ENCODE results near the gene KLHL22.
A peak's percentile ranks its signal among the peaks of the same experiment; 100 is the strongest.
"Not testable (repeated sequence)": the region's sequence is repeated elsewhere in the genome, so short reads cannot be mapped to it uniquely, and the experiment has no call there.

KLHL22 gene

DNA sequence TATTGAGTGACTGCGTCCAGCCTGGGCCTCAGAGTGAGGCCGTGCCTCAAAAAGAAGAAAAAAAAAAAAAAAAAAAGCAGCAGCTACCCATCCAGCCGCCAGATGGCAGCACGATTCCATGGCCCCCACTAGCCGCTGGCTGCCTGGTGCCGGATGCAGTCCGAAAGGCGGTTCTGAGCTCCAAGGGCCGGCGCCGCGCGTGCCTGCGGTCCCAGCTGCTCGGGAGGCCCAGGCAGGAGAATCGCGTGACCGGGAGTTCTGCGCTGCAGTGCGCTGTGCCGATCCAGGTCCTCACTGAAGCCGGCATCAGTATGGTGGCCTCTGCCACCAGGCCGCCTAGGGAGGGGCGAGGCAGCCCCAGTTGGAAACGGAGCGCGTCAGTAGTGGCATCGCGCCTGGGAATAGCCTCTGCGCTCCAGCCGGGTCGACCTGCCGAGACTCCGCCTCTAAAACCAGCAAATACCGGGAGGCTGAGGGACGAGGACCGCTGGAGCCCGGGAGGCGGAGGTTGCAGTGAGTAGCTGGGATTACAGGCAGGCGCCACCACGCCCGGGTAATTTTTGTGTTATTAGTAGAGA, 77.3 kb downstream of the KLHL22 start:
- peak overlapping the region; percentile 33 for H3K4me3 ChIP-seq (ENCODE audit: low read depth, low read length)
- in situ Hi-C loops (cut with HindIII; ENCODE audit: low sequenced_read_pairs) = no loop called here
- peak; percentile 53 for DNase-seq (ENCODE audit: low read depth)
- TF ChIP-seq, protein P1, sequence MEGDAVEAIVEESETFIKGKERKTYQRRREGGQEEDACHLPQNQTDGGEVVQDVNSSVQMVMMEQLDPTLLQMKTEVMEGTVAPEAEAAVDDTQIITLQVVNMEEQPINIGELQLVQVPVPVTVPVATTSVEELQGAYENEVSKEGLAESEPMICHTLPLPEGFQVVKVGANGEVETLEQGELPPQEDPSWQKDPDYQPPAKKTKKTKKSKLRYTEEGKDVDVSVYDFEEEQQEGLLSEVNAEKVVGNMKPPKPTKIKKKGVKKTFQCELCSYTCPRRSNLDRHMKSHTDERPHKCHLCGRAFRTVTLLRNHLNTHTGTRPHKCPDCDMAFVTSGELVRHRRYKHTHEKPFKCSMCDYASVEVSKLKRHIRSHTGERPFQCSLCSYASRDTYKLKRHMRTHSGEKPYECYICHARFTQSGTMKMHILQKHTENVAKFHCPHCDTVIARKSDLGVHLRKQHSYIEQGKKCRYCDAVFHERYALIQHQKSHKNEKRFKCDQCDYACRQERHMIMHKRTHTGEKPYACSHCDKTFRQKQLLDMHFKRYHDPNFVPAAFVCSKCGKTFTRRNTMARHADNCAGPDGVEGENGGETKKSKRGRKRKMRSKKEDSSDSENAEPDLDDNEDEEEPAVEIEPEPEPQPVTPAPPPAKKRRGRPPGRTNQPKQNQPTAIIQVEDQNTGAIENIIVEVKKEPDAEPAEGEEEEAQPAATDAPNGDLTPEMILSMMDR (IDR thresholded peaks at IDR 0.05; ENCODE audit: low read depth, low read length, missing control alignments) = peak; percentile 84

DNA sequence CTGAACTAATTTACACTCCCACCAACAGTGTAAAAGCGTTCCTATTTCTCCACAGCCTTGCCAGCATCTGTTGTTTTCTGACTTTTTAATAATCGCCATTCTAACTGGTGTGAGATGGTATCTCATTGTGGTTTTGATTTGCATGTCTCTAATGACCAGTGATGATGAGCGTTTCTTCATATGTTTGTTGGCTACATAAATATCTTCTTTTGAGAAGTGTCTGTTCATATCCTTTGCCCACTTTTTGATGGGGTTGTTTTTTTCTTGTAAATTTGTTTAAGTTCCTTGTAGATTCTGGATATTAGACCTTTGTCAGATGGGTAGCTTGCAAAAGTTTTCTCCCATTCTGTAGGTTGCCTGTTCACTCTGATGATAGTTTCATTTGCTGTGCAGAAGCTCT, 79.9 kb downstream of the KLHL22 start:
- DNase-seq (ENCODE audit: low read depth); H3K4me3 ChIP-seq (ENCODE audit: low read depth, low read length); in situ Hi-C loops (cut with HindIII; ENCODE audit: low sequenced_read_pairs): not testable (repeated sequence)

DNA sequence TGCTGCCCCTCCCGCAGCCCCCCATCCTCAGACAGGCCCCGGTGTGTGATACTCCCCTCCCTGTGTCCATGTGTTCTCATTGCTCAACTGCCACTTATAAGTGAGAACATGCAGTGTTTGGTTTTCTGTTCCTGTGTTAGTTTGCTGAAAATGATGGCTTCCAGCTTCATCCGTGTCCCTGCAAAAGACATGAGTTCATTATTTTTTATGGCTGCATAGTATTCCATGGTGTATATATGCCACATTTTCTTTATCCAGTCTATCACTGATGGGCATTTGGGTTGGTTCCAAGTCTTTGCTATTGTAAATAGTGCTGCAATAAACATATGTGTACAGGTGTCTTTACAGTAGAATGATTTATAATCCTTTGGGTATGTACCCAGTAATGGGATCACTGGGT, 80.4 kb downstream of the KLHL22 start:
- in situ Hi-C loops (cut with HindIII; ENCODE audit: low sequenced_read_pairs); DNase-seq (ENCODE audit: low read depth); H3K4me3 ChIP-seq (ENCODE audit: low read depth, low read length): not testable (repeated sequence)

DNA sequence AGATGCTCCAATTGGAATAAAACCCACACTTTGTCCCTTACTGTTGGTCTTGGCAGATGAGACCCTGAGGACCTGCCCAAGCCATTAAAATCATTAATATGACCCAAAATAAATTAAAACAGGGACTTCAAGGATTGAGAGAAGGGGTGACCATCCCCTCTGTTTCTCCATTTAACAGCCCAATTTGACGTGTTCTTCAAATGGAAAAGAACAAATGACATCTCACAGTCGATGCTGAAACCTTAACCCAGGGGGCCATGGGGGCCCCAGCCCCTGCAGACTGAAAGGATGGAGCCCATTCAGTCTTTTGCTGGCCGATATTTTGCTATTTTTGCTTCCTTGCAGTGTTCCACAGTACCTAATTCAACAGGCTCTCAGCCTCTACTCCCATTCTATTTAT, 81.1 kb downstream of the KLHL22 start:
- TF ChIP-seq, protein P1 (IDR thresholded peaks at IDR 0.05; ENCODE audit: low read depth, low read length, missing control alignments) = no peak
- in situ Hi-C loops (cut with HindIII; ENCODE audit: low sequenced_read_pairs) = no loop called here
- no peak overlapping the region for H3K4me3 ChIP-seq (ENCODE audit: low read depth, low read length)
- DNase-seq (ENCODE audit: low read depth) = no peak

DNA sequence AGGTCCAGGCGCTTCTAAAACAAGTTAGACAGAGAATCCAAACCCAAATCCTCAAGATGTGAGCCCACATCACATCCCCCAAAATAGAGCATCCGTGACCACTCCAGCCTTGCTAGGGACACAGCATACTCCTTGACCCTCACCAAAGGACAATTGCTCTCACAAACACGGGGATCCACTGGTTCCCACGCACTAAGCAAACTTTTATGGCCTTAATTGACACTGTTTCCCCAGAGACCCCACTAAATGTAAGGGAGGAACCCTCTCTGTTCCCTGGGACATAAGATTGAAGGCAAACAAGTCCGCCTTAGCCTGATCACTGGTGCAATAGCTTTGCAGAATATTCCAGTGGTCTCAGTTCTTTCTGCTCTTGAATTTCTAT, 81.5 kb downstream of the KLHL22 start:
- no peak for DNase-seq (ENCODE audit: low read depth)
- in situ Hi-C loops (cut with HindIII; ENCODE audit: low sequenced_read_pairs) = no loop called here
- no peak overlapping the region for H3K4me3 ChIP-seq (ENCODE audit: low read depth, low read length)
- TF ChIP-seq, protein P1 (IDR thresholded peaks at IDR 0.05; ENCODE audit: low read depth, low read length, missing control alignments) = no peak

DNA sequence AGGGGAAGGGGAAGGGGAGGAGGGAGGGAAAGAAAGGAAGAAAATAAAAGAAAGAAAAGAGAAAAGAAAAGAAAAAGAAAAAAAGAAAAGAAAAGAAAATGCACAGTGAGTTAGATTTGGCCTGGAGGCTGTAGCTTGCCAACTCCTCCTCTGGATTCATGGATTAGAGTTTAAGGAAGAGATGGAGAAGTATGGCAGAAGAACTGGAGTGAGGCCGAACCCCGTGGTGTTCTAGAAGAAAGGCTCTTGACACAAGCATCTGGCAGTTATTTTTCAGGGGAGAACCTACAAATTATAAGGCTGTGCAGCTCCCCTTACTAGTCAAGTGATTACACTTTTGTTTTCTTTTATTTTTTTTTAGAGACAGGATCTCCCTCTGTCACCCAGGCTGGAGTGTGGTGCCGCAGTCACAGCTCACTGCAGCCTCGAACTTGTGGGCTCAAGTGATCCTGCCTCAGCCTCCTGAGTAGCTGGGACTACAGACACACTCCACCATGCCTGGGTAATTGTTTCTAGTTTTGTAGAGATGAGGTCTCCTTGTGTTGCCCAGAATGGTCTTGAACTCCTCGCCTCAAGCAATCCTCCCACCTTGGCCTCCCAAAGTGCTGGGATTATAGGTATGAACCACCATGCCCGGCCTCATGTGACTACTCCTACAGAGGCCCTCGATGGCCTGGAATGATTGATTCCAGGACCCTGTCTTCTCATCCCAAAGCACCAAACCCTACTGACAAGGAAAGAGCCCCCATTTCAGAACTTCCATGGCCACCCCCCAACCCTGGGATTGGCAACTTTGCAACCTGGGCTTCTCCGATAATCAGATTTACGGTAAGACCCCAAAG, 82.2 kb downstream of the KLHL22 start:
- in situ Hi-C loops (cut with HindIII; ENCODE audit: low sequenced_read_pairs) = no loop called here
- H3K4me3 ChIP-seq (ENCODE audit: low read depth, low read length) = no peak overlapping the region
- TF ChIP-seq, protein P1 (IDR thresholded peaks at IDR 0.05; ENCODE audit: low read depth, low read length, missing control alignments) = no peak
- DNase-seq (ENCODE audit: low read depth) = no peak

DNA sequence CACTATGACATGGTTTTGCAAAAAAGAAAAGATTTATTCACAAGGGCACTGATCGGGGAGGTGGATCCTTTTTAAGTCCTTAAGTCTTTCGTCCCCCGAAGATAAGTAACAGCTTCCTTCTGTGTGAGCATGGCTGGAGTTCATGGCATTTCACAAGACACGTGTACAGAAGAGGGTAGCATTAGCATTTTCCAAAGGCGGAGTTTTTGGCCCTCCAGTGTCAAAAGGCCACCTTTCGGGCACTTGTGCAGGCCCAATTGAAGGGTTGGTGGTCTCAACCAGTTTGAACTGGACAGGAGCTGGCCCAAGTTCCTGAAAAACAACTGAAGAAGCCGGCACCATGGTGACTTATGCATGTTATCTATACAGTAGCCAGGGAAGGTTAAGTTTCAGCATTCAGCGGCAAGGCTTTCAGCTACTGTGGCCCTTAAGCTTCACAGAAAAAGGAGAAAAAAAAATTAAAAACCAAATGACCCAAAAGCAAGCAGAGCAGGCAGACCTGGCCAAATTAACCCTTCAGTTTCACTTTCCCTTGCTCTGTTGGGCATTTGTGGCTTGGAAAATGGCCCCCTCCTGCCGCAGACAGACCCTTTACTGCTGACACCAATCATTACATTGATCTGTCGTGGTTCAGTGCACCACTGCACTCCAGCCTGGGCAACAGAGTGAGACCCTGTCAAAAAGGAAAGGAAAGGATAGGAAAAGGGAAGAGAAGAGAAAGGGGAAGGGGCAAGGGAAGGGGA, 83.0 kb downstream of the KLHL22 start:
- no peak overlapping the region for H3K4me3 ChIP-seq (ENCODE audit: low read depth, low read length)
- DNase-seq (ENCODE audit: low read depth) = no peak
- in situ Hi-C loops (cut with HindIII; ENCODE audit: low sequenced_read_pairs) = no loop called here
- TF ChIP-seq, protein P1 (IDR thresholded peaks at IDR 0.05; ENCODE audit: low read depth, low read length, missing control alignments) = no peak

DNA sequence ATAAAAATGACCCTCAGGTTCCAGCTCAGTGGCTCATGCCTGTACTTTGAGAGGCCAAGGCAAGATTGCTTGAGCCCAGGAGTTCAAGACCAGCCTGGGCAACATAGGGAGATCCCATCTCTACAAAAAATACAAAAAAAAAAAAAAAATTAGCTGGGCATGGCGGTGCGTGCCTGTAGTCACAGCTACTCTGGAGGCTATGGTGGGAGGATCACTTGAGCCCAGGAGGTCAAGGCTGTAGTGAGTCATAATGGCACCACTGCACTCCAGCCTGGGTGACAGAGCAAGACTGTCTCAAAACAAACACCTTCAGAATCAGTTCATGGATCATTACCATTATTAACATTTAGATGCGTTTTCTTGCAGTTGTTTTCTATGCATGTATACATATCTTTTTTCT, 86.2 kb downstream of the KLHL22 start:
- H3K4me3 ChIP-seq (ENCODE audit: low read depth, low read length); in situ Hi-C loops (cut with HindIII; ENCODE audit: low sequenced_read_pairs); DNase-seq (ENCODE audit: low read depth): not testable (repeated sequence)
